ENCODE data around the gene ADIPOR2.

GRCh38 chr12:1719139-1719538 is 28.3 kb downstream of the ADIPOR2 start:
- no peak for TF ChIP-seq CTCF (IDR thresholded peaks at IDR 0.05)
- TF ChIP-seq POLR2AphosphoS5 (IDR thresholded peaks at IDR 0.05) = no peak
- TF ChIP-seq POLR2A (IDR thresholded peaks at IDR 0.05; ENCODE audit: low read depth) = no peak
- TF ChIP-seq EP300 (IDR thresholded peaks at IDR 0.05) = no peak

Measured in esophagus muscularis mucosa (tissue), 4 donors.